H1 (cell line): ENCODE data around the gene CLDN15. TPM values are rescaled to one million over a fixed set of nuclear protein-coding genes. Genes with fewer than 3 reads are reported as not detected.

Experiments used
- CTCF ChIA-PET: fragments of 300-600 bp; sonication (Branson Sonifier 250); formaldehyde crosslinking; loops from one replicate; lab custom pipeline; 2021; ENCODE audit not compliant: partially characterized antibody; lab: Charles Lee
- POLR2A ChIA-PET: fragments of 300-600 bp; sonication (Branson Sonifier 250); formaldehyde crosslinking; loops from one replicate; lab custom pipeline; 2021; ENCODE audit warnings: inconsistent platforms; ENCODE audit not compliant: partially characterized antibody; lab: Charles Lee
- DNase-seq, 2 experiments: peaks; one replicate each; pipeline versions ENCODE4 v3.0.0 to v3.0.0-alpha.2; 2010 to 2022; ENCODE audit warnings: low spot score in 2 of 2, low read depth in 1 of 2, mixed read lengths in 1 of 2
- FAIRE-seq: peaks from 2 replicates; lab custom pipeline; 2011; peaks lifted over from hg19 to GRCh38; lab: Jason Lieb, UNC
- H2AFZ ChIP-seq: 2 replicates; pipeline ENCODE4 v1.8.1; 2012; ENCODE audit warnings: low read length, inconsistent platforms
- H2AK5ac ChIP-seq: 2 replicates; pipeline ENCODE4 v1.6.1; 2013; ENCODE audit warnings: low read depth, low read length
- H2BK120ac ChIP-seq: replicated peaks from 2 replicates; pipeline ENCODE3; 2013; ENCODE audit warnings: low read depth, low read length, inconsistent platforms
- H2BK12ac ChIP-seq: 2 replicates; pipeline ENCODE4 v1.6.1; 2013; ENCODE audit warnings: low read depth, low read length
- H2BK15ac ChIP-seq: 2 replicates; pipeline ENCODE4 v1.6.1; 2013; ENCODE audit warnings: low read length
- H2BK20ac ChIP-seq: 2 replicates; pipeline ENCODE4 v1.6.1; 2013; ENCODE audit warnings: low read length
- H2BK5ac ChIP-seq: 2 replicates; pipeline ENCODE4 v1.6.1; 2013; ENCODE audit warnings: low read depth, low read length
- H3K14ac ChIP-seq: 2 replicates; pipeline ENCODE4 v1.6.1; 2013; ENCODE audit warnings: inconsistent platforms; ENCODE audit not compliant: insufficient read length
- H3K18ac ChIP-seq: 2 replicates; pipeline ENCODE4 v1.6.1; 2013; ENCODE audit warnings: low read length; ENCODE audit errors: extremely low read depth
- H3K23ac ChIP-seq: 2 replicates; pipeline ENCODE4 v1.6.1; 2013; ENCODE audit warnings: inconsistent platforms; ENCODE audit not compliant: insufficient read length
- H3K23me2 ChIP-seq: 2 replicates; pipeline ENCODE4 v1.6.1; 2013; ENCODE audit warnings: low read depth, low read length
- H3K27ac ChIP-seq: 2 replicates; pipeline ENCODE4 v1.6.1; 2011; ENCODE audit warnings: low read depth, low read length, inconsistent platforms
- H3K27me3 ChIP-seq, 4 experiments: replicated peaks in 1 of 4; 1 replicate in 1 of 4; 2 replicates in 3 of 4; pipeline versions ENCODE4 v1.6.1 to v1.8.1; 2011 to 2013; ENCODE audit warnings: low read length in 3 of 4, mild to moderate bottlenecking in 3 of 4, inconsistent platforms in 2 of 4, mixed read lengths in 2 of 4, moderate library complexity in 1 of 4; ENCODE audit not compliant: control insufficient read depth in 3 of 4, insufficient read depth in 3 of 4; ENCODE audit errors: extremely low read depth in 1 of 4
- H3K36me3 ChIP-seq, 4 experiments: 2 replicates each; pipeline versions ENCODE4 v1.6.1 to v1.8.1; 2011 to 2013; ENCODE audit warnings: mild to moderate bottlenecking in 4 of 4, low read length in 3 of 4, moderate library complexity in 2 of 4, control low read depth in 1 of 4, inconsistent platforms in 1 of 4; ENCODE audit not compliant: insufficient read depth in 4 of 4, control insufficient read depth in 2 of 4
- H3K4ac ChIP-seq: replicated peaks from 2 replicates; pipeline ENCODE3; 2013; ENCODE audit warnings: low read length, low read depth, mixed read lengths, inconsistent platforms; ENCODE audit not compliant: insufficient read length
- H3K4me1 ChIP-seq, 4 experiments: replicated peaks in 1 of 4; 1 replicate in 1 of 4; 2 replicates in 3 of 4; pipeline versions ENCODE4 v1.6.1 to v1.8.1; 2011 to 2013; ENCODE audit warnings: low read length in 3 of 4, inconsistent platforms in 2 of 4, mixed read lengths in 1 of 4; ENCODE audit not compliant: insufficient read depth in 4 of 4, control insufficient read depth in 3 of 4
- H3K4me2 ChIP-seq, 2 experiments: 2 replicates each; pipeline versions ENCODE4 v1.6.1 to v1.8.1; 2011 to 2013; ENCODE audit warnings: low read depth in 2 of 2, low read length in 2 of 2, control low read depth in 1 of 2, inconsistent platforms in 1 of 2, mild to moderate bottlenecking in 1 of 2; ENCODE audit not compliant: insufficient read depth in 1 of 2
- H3K4me3 ChIP-seq, 4 experiments: fragments of 200-600, 300-600 bp in 1 of 4; sonication (generic), shearing (Covaris generic), sonication (Bioruptor Twin) in 1 of 4; 2 replicates each; pipeline versions ENCODE4 v1.5.1 to v1.8.1; 2011 to 2016; ENCODE audit warnings: low read length in 4 of 4, low read depth in 3 of 4, control low read depth in 2 of 4, inconsistent platforms in 2 of 4, mild to moderate bottlenecking in 2 of 4, mixed read lengths in 1 of 4, moderate library complexity in 1 of 4; ENCODE audit not compliant: insufficient read depth in 2 of 4; ENCODE audit errors: extremely low read depth in 1 of 4
- H3K56ac ChIP-seq: replicated peaks from 2 replicates; pipeline ENCODE3; 2013; ENCODE audit warnings: low read depth, mild to moderate bottlenecking, mixed read lengths, low read length, inconsistent platforms; ENCODE audit not compliant: insufficient read length
- H3K79me1 ChIP-seq: 2 replicates; pipeline ENCODE4 v1.6.1; 2013; ENCODE audit warnings: low read depth, low read length, control low read depth
- H3K79me2 ChIP-seq, 2 experiments: 2 replicates each; pipeline versions ENCODE4 v1.6.1 to v1.8.1; 2012 to 2013; ENCODE audit warnings: low read length in 2 of 2, mild to moderate bottlenecking in 2 of 2, inconsistent platforms in 1 of 2; ENCODE audit not compliant: insufficient read depth in 2 of 2, control insufficient read depth in 1 of 2
- H3K9ac ChIP-seq, 4 experiments: replicated peaks in 1 of 4; 1 replicate in 1 of 4; 2 replicates in 3 of 4; pipeline versions ENCODE4 v1.6.1 to v1.8.1; 2011 to 2013; ENCODE audit warnings: low read depth in 3 of 4, low read length in 3 of 4, control low read depth in 2 of 4, mild to moderate bottlenecking in 2 of 4, moderate library complexity in 2 of 4, inconsistent platforms in 1 of 4; ENCODE audit errors: extremely low read depth in 1 of 4
- H3K9me3 ChIP-seq, 2 experiments: 2 replicates each; pipeline versions ENCODE4 v1.6.1 to v1.8.1; 2012 to 2013; ENCODE audit warnings: mild to moderate bottlenecking in 2 of 2, moderate library complexity in 2 of 2, control low read depth in 1 of 2, inconsistent platforms in 1 of 2, low read depth in 1 of 2, low read length in 1 of 2, mixed read lengths in 1 of 2; ENCODE audit not compliant: insufficient read depth in 2 of 2
- H4K20me1 ChIP-seq, 2 experiments: replicated peaks in 1 of 2; 2 replicates each; pipeline versions ENCODE3 to v1.8.1; 2011 to 2013; ENCODE audit warnings: inconsistent platforms in 2 of 2, low read length in 2 of 2, mild to moderate bottlenecking in 1 of 2; ENCODE audit not compliant: insufficient read depth in 2 of 2, control insufficient read depth in 1 of 2
- H4K5ac ChIP-seq: 2 replicates; pipeline ENCODE4 v1.6.1; 2013; ENCODE audit warnings: low read length, low read depth, mixed read lengths, inconsistent platforms; ENCODE audit not compliant: insufficient read length
- H4K8ac ChIP-seq: 2 replicates; pipeline ENCODE4 v1.8.0; 2013; ENCODE audit warnings: mild to moderate bottlenecking, moderate library complexity, low read length, inconsistent platforms; ENCODE audit not compliant: insufficient read depth; ENCODE audit errors: extremely low read depth
- H4K91ac ChIP-seq: replicated peaks from 2 replicates; pipeline ENCODE3; 2013; ENCODE audit warnings: low read length, mixed read lengths, inconsistent platforms; ENCODE audit not compliant: insufficient read length
- RBBP5 ChIP-seq: IDR thresholded peaks from 2 replicates; pipeline ENCODE4 v1.7.1; 2012; ENCODE audit warnings: low read depth, mild to moderate bottlenecking, inconsistent platforms, low read length, moderate library complexity, borderline replicate concordance
- SRF ChIP-seq: IDR thresholded peaks from 2 replicates; pipeline ENCODE4 v1.6.1; 2011; ENCODE audit warnings: mild to moderate bottlenecking, low read depth, low read length, moderate library complexity
- WGBS, 2 experiments: shearing (Covaris generic) in 1 of 2; methylation state at CpG; one replicate each; pipeline versions ENCODE4 v1.1.6 to v1.1.7; 2013 to 2015; ENCODE audit warnings: low lambda C conversion rate in 2 of 2, mixed read lengths in 2 of 2, inconsistent platforms in 1 of 2, low coverage in 1 of 2, missing lambda C conversion rate in 1 of 2; ENCODE audit not compliant: insufficient replicate concordance in 2 of 2, insufficient coverage in 1 of 2, insufficient read length in 1 of 2; ENCODE audit errors: extremely low coverage in 1 of 2, missing lambda C conversion rate in 1 of 2; 5-methylcytosine and 5-hydroxymethylcytosine counted together
- polyA plus RNA-seq, 7 experiments: library from polyadenylated mRNA; depleted of rRNA in 3 of 7; stranded (reverse) in 5 of 7; unstranded in 2 of 7; fragments of >200 nt in 5 of 7; fragments of 200-250 nt in 2 of 7; gene quantifications; 1 replicate in 5 of 7; 2 replicates in 1 of 7; 4 replicates in 1 of 7; pipeline versions ENCODE4 v1.2.1 to v1.2.3, GENCODE V29; 2011 to 2013; ENCODE audit warnings: missing spikeins in 2 of 7, mixed read lengths in 2 of 7
- total RNA-seq: library from RNA; stranded (reverse); fragmentation: NEBNext Ultra II Directional; extraction: Animal tissue kit (Norgen Biotek cat#: 25700); gene quantifications from 2 replicates; pipeline ENCODE4 v1.2.1, GENCODE V29; 2021

Gene CLDN15
- total and polyA plus RNA-seq, 2 of the 8 experiments (the other 6 are each of a cell fraction or from before 2014, with no cell fraction given), result 5.5 to 7.6 TPM

DNA sequence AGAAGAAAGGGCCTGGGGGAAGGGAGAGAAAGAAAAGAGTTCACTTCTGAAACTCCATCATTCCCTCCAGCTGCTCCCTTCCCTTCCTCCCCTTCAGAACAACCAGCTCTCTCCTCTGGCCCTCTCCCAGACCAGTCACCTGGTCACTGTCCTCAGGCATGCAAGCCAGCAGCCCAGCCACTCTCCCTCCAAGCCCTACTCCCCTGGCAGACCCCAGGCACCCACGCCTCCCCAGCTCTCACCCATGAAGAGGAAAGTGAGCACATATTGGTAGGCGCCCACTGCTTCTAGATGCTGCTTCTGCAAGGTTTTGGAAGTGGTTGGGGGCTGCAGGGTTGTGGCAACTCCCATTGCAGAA, 37.1 kb downstream of the CLDN15 start:
- H3K23ac ChIP-seq, result no peak overlapping the region
- H4K91ac ChIP-seq, result peak overlapping the region; percentile 12
- H3K4me2 ChIP-seq, result peak overlapping the region; percentile 39 to 59; a peak in 3 of 4 replicates
- no peaks in the 10 kb centered on the region for H3K79me2 ChIP-seq
- no peak overlapping the region for H3K14ac ChIP-seq
- H2BK20ac ChIP-seq, result peak overlapping the region; percentile 77; the same call in 1 of the 2 replicates
- no peak overlapping the region for H2BK15ac ChIP-seq
- H3K4me3 ChIP-seq, result peak overlapping the region in 1 of 4 experiments; percentile 60; a peak in 1 of 8 replicates
- 67% methylated on average over 2 of the region's 2 CpGs; no CpG with 5 or more reads in 1 of the 2 experiments for WGBS, 2 experiments
- H3K9ac ChIP-seq, result no peak overlapping the region
- H4K20me1 ChIP-seq, result no peaks in the 10 kb centered on the region
- no peaks in the 10 kb centered on the region for H3K9me3 ChIP-seq
- no peak overlapping the region for H3K27ac ChIP-seq
- peaks cover 8% of the 10 kb centered on the region; the same call in 1 of the 2 replicates for H3K23me2 ChIP-seq
- no peaks in the 10 kb centered on the region for H3K36me3 ChIP-seq
- ChIA-PET CTCF (interaction anchor here (0.6 to 12.3 kb wide), 12 partner anchors 8 to 562 kb away, joined by 3 to 168 read pairs (median 5); no protein-coding TSS in a partner anchor), POLR2A (interaction anchor here (0.6 to 2.0 kb wide), 13 partner anchors 11 to 266 kb away, joined by 3 to 6 read pairs (median 4); partner anchors contain the start of genes NAT16 and TRIM56)
- H2BK120ac ChIP-seq, result no peak overlapping the region
- H3K18ac ChIP-seq, result peak overlapping the region; percentile 56; the same call in 1 of the 2 replicates
- H2AK5ac ChIP-seq, result no peak overlapping the region
- H3K4me1 ChIP-seq, result peaks cover 5 to 20% (median 13%) of the 10 kb centered on the region in 4 experiments
- peaks cover 0 to 16% (median 9%) of the 10 kb centered on the region in 4 experiments; a peak in 5 of 7 replicates for H3K27me3 ChIP-seq
- FAIRE-seq (no peak), DNase-seq (no peak)
- no peaks in the 10 kb centered on the region for H3K79me1 ChIP-seq
- peak overlapping the region; percentile 20; the same call in 1 of the 2 replicates for H2BK5ac ChIP-seq
- H3K4ac ChIP-seq, result no peak overlapping the region
- TF ChIP-seq RBBP5 (peak; percentile 64; the same call in 1 of the 2 replicates), SRF (no peak)
- no peak overlapping the region for H2AFZ ChIP-seq
- H2BK12ac ChIP-seq, result peak overlapping the region; percentile 52; the same call in 1 of the 2 replicates
- H4K5ac ChIP-seq, result no peak overlapping the region
- no peak overlapping the region for H4K8ac ChIP-seq
- H3K56ac ChIP-seq, result no peak overlapping the region
